K562 (cell line): Measurements from ENCODE around the gene CSTPP1. TPM values are rescaled to one million over a fixed set of nuclear protein-coding genes. Genes with fewer than 3 reads are reported as not detected.
A peak's percentile ranks its signal among the peaks of the same experiment; 100 is the strongest.

ENCODE experiments used
- ATAC-seq: fragments of 200-7000 bp; cut with Tn5 transposase; 3 replicates; pipeline ENCODE4 v1.9.1; 2020; ENCODE audit warnings: moderate library complexity
- BruUV-seq: library from RNA; stranded (reverse); fragments of 400-500 nt; replicated peaks from 2 replicates; lab custom pipeline; 2021; lab: Mats Ljungman, UMichigan
- CTCF ChIA-PET: fragments of 300-600 bp; formaldehyde crosslinking; extraction: SDS; loops from one replicate; lab custom pipeline; 2021; ENCODE audit warnings: low intra/inter-chr PET ratio; lab: Yijun Ruan, JAX
- POLR2A ChIA-PET: fragments of 300-600, 350-650 bp; sonication (Branson Sonifier 250); formaldehyde crosslinking; extraction: SDS; loops from one replicate; lab custom pipeline; 2021; ENCODE audit warnings: antibody characterized with exemption, inconsistent platforms; lab: Yijun Ruan, JAX
- DNase-seq, 4 experiments: peaks; one replicate each; pipeline versions ENCODE4 v3.0.0 to v3.0.0-alpha.2; 2011 to 2018; ENCODE audit warnings: low spot score in 3 of 4, mixed read lengths in 3 of 4; ENCODE audit errors: extremely low read depth in 1 of 4
- FAIRE-seq: peaks from 2 replicates; lab custom pipeline; 2011; peaks lifted over from hg19 to GRCh38; lab: Jason Lieb, UNC
- H2AFZ ChIP-seq: 2 replicates; pipeline ENCODE4 v1.6.0; 2011; ENCODE audit warnings: low read depth, low read length, control low read depth, inconsistent platforms
- H3K27ac ChIP-seq: fragments of 200-600 bp; 3 replicates; pipeline ENCODE4 v1.8.0; 2011; ENCODE audit warnings: low read depth, mild to moderate bottlenecking, control low read depth, inconsistent platforms, low read length, moderate library complexity, mixed read lengths; ENCODE audit errors: extremely low read depth
- H3K27me3 ChIP-seq, 2 experiments: fragments of 300-600 bp in 1 of 2; 2 replicates in 1 of 2; 3 replicates in 1 of 2; pipeline versions ENCODE4 v1.6.0 to v1.8.0; 2011; ENCODE audit warnings: inconsistent platforms in 2 of 2, low read length in 2 of 2, mild to moderate bottlenecking in 1 of 2, mixed read lengths in 1 of 2, moderate library complexity in 1 of 2; ENCODE audit not compliant: control insufficient read depth in 2 of 2, insufficient read depth in 2 of 2
- H3K36me3 ChIP-seq: fragments of 300-600 bp; 3 replicates; pipeline ENCODE4 v1.8.0; 2011; ENCODE audit warnings: mild to moderate bottlenecking, low read length, inconsistent platforms; ENCODE audit not compliant: control insufficient read depth, insufficient read depth
- H3K4me1 ChIP-seq, 2 experiments: fragments of 200-600 bp in 1 of 2; replicated peaks in 1 of 2; 2 replicates in 1 of 2; 3 replicates in 1 of 2; pipeline versions ENCODE4 v1.5.1 to v1.8.0; 2011; ENCODE audit warnings: inconsistent platforms in 2 of 2, low read length in 2 of 2, mild to moderate bottlenecking in 1 of 2, mixed read lengths in 1 of 2, moderate library complexity in 1 of 2; ENCODE audit not compliant: control insufficient read depth in 2 of 2, insufficient read depth in 2 of 2
- H3K4me2 ChIP-seq: 2 replicates; pipeline ENCODE4 v1.6.1; 2011; ENCODE audit warnings: low read length, control low read depth, inconsistent platforms, mixed read lengths; ENCODE audit not compliant: insufficient read depth
- H3K4me3 ChIP-seq: fragments of 200-600 bp; sonication (generic), shearing (Covaris generic); 2 replicates; pipeline ENCODE4 v1.5.1; 2016; ENCODE audit warnings: control low read depth, inconsistent platforms
- H3K79me2 ChIP-seq: fragments of 200-600 bp; 3 replicates; pipeline ENCODE4 v1.8.0; 2011; ENCODE audit warnings: low read length, inconsistent platforms; ENCODE audit not compliant: control insufficient read depth, insufficient read depth
- H3K9ac ChIP-seq, 2 experiments: 2 replicates each; pipeline versions ENCODE4 v1.6.0 to v1.6.1; 2011; ENCODE audit warnings: low read depth in 2 of 2, low read length in 2 of 2, control low read depth in 1 of 2, inconsistent platforms in 1 of 2, mild to moderate bottlenecking in 1 of 2, mixed read lengths in 1 of 2; ENCODE audit not compliant: insufficient read depth in 1 of 2
- H3K9me1 ChIP-seq: one replicate; pipeline ENCODE4 v1.6.0; 2011; ENCODE audit warnings: inconsistent platforms, mild to moderate bottlenecking, low read length, moderate library complexity; ENCODE audit not compliant: control insufficient read depth, insufficient read depth
- H3K9me3 ChIP-seq: replicated peaks from 2 replicates; pipeline ENCODE4 v1.5.1; 2011; ENCODE audit warnings: low read depth, low read length, inconsistent platforms; ENCODE audit not compliant: control insufficient read depth, insufficient read depth
- H4K20me1 ChIP-seq: replicated peaks from 2 replicates; pipeline ENCODE4 v1.6.1; 2011; ENCODE audit warnings: low read length, inconsistent platforms, mixed read lengths; ENCODE audit not compliant: control insufficient read depth, insufficient read depth
- BHLHE40 ChIP-seq: IDR thresholded peaks from 2 replicates; pipeline ENCODE4 v1.6.1; 2011; ENCODE audit warnings: low read length, improper control_type of control experiment
- GATAD2B ChIP-seq: fragments of 450-650 bp; IDR thresholded peaks from 2 replicates; pipeline ENCODE4 v1.6.1; 2017; ENCODE audit warnings: mild to moderate bottlenecking, borderline replicate concordance
- MITF ChIP-seq: IDR thresholded peaks from 2 replicates; pipeline ENCODE4 v1.6.1; 2014; ENCODE audit warnings: antibody characterized with exemption
- SMAD4 ChIP-seq: fragments of 250-450 bp; sonication (Bioruptor Pico); conservative IDR thresholded peaks from 2 replicates; pipeline ENCODE4 v1.8.0; 2021; ENCODE audit warnings: inconsistent platforms, mild to moderate bottlenecking, moderate library complexity
- STAT6 ChIP-seq: sonication (generic); formaldehyde crosslinking; IDR thresholded peaks from 2 replicates; pipeline ENCODE4 v1.8.1; 2023; ENCODE audit warnings: mild to moderate bottlenecking, missing genetic modification reagents
- TEAD4 ChIP-seq, 2 experiments: sonication (generic) in 1 of 2; formaldehyde crosslinking in 1 of 2; IDR thresholded peaks; 2 replicates each; pipeline versions ENCODE4 v1.6.1 to v1.8.0; 2012 to 2022; ENCODE audit warnings: borderline replicate concordance in 1 of 2, inconsistent platforms in 1 of 2, low read length in 1 of 2, mild to moderate bottlenecking in 1 of 2, missing genetic modification reagents in 1 of 2
- THRB ChIP-seq: fragments of 450-650 bp; formaldehyde crosslinking; conservative IDR thresholded peaks from 2 replicates; pipeline ENCODE4 v1.4.0; 2022; ENCODE audit warnings: mild to moderate bottlenecking, missing genetic modification characterization
- ZNF124 ChIP-seq: sonication (generic); formaldehyde crosslinking; IDR thresholded peaks from 2 replicates; pipeline ENCODE4 v1.8.1; 2022; ENCODE audit warnings: missing genetic modification reagents
- ZNF274 ChIP-seq: IDR thresholded peaks from 2 replicates; pipeline ENCODE4 v1.6.1; 2011; ENCODE audit warnings: low read depth, mild to moderate bottlenecking, low read length, moderate library complexity, borderline replicate concordance
- ZNF644 ChIP-seq: fragments of 200-800 bp; sonication (Bioruptor generic); IDR thresholded peaks from 2 replicates; pipeline ENCODE4 v1.6.1; 2016; ENCODE audit warnings: low read depth, missing genetic modification characterization, missing compliant biosample characterization
- WGBS: fragments of 100-300 bp; shearing (Covaris generic); methylation state at CpG from one replicate; pipeline ENCODE4 v1.1.6; 2016; ENCODE audit warnings: low coverage, mixed read lengths; ENCODE audit not compliant: insufficient coverage; ENCODE audit errors: missing lambda C conversion rate; 5-methylcytosine and 5-hydroxymethylcytosine counted together
- in situ Hi-C: fragments of 300-500 bp; cut with MboI; formaldehyde crosslinking; loops from 4 replicates; pipeline ENCODE4 v1.15.0; 2018; ENCODE audit warnings: inconsistent platforms, mixed read lengths
- intact Hi-C: fragments of 100-400 bp; cut with micrococcal nuclease; formaldehyde crosslinking; loops from 2 replicates; pipeline ENCODE4 v1.14.2; 2022
- polyA plus RNA-seq, 8 experiments: library from polyadenylated mRNA; depleted of rRNA in 4 of 8; stranded (reverse) in 5 of 8; unstranded in 3 of 8; fragments of >200 nt; fragmentation: Nextera tagmentation in 2 of 8; fragmentation: Illumina TruSeq in 1 of 8; extraction: Ambion mirVana in 2 of 8; extraction: Trizol in 1 of 8; gene quantifications; 2 replicates each; pipeline versions ENCODE4 v1.2.1 to v1.2.3, GENCODE V29; 2011 to 2014; ENCODE audit warnings: inconsistent platforms in 1 of 8, missing spikeins in 1 of 8
- total RNA-seq, 7 experiments: library from RNA; depleted of rRNA in 6 of 7; stranded (reverse); fragments of >200 nt in 6 of 7; fragmentation: Illumina TruSeq in 2 of 7; extraction: Trizol in 2 of 7; gene quantifications; 2 replicates each; pipeline versions ENCODE4 v1.2.1 to v1.2.3, GENCODE V29; 2011 to 2021; ENCODE audit warnings: low replicate concordance in 1 of 7
- TF ChIP-seq, protein P1 (sequence below): fragments of 450-650 bp; formaldehyde crosslinking; IDR thresholded peaks from 2 replicates; pipeline ENCODE4 v1.4.0; 2020; ENCODE audit warnings: mild to moderate bottlenecking, mixed read lengths

The CSTPP1 gene
- total and polyA plus RNA-seq, 9 of the 15 experiments (the other 6 are each of a cell fraction or from before 2014, with no cell fraction given) = 6.5 to 17.8 (median 9.2) TPM

DNA sequence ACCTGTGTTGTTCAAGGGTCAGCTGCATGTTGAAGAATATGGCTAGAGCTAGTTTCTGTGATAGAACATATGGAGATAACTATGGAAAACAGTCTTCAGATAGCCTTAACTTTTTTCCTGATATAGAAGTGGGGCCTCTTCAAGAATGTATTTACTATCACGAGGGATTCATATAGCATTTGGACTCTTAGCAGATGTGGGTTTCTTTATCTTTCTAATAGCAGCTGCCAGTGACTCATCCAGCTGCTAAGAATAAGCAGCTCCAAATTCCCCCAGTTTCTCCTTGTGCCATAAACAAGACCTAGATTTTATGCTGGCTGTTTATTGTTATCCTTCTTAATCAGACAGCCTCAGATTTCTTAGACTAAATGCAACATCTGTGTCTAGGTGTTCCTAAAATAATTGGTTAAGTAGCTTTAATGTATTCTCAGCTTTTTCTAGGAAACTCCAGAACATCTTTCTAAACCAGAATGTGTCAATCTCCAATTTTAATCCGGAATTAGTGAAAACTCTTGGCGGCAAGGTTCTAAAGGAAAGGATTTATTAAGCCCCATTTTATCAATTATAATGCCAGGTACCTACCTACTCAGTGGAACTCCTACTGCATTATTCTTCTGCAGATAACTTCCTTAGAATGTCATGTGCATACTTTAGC lies 119.8 kb downstream of the CSTPP1 start:
- H3K79me2 ChIP-seq = no peaks in the 10 kb centered on the region
- DNase-seq (peak; percentile 74 to 84 (median 77)), FAIRE-seq (peak; percentile 78), ATAC-seq (peak; percentile 86)
- H3K36me3 ChIP-seq = no peaks in the 10 kb centered on the region
- no peak overlapping the region for H2AFZ ChIP-seq
- intact Hi-C loops = loop anchor here (1.0 kb wide), 1 partner anchor 53 kb away; no protein-coding TSS in a partner anchor
- no peak overlapping the region for H3K4me3 ChIP-seq
- peaks cover 10 to 28% of the 10 kb centered on the region in 2 experiments for H3K4me1 ChIP-seq
- 4% methylated on average over 3 of the region's 3 CpGs for WGBS
- H4K20me1 ChIP-seq = no peaks in the 10 kb centered on the region
- H3K9me1 ChIP-seq = peaks cover 4% of the 10 kb centered on the region
- in situ Hi-C loops = no loop called here
- peak overlapping the region; percentile 34; the same call in 1 of the 2 replicates for H3K4me2 ChIP-seq
- H3K9ac ChIP-seq = no peak overlapping the region
- H3K9me3 ChIP-seq = no peaks in the 10 kb centered on the region
- CTCF ChIA-PET = interaction anchor here (1.1 kb wide), 1 partner anchor 105 kb away, joined by 3 read pairs; no protein-coding TSS in a partner anchor
- H3K27ac ChIP-seq = peak overlapping the region; percentile 42; the same call in 2 of the 3 replicates
- no peaks in the 10 kb centered on the region for H3K27me3 ChIP-seq
- no TSS peak for BruUV-seq
- POLR2A ChIA-PET = interaction anchor here (0.6 to 1.5 kb wide), 8 partner anchors 9 to 52 kb away, joined by 3 to 5 read pairs (median 3); no protein-coding TSS in a partner anchor
- TF ChIP-seq, protein P1, sequence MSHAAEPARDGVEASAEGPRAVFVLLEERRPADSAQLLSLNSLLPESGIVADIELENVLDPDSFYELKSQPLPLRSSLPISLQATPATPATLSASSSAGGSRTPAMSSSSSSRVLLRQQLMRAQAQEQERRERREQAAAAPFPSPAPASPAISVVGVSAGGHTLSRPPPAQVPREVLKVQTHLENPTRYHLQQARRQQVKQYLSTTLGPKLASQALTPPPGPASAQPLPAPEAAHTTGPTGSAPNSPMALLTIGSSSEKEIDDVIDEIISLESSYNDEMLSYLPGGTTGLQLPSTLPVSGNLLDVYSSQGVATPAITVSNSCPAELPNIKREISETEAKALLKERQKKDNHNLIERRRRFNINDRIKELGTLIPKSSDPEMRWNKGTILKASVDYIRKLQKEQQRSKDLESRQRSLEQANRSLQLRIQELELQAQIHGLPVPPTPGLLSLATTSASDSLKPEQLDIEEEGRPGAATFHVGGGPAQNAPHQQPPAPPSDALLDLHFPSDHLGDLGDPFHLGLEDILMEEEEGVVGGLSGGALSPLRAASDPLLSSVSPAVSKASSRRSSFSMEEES (CRISPR knock-in tag) = 0 out of 2 replicates have a peak, but pooled peaks have one; percentile 26
- peak; percentile 90 for TF ChIP-seq ZNF644 (tag)
- no peak for TF ChIP-seq STAT6 (CRISPR knock-in tag)
- TF ChIP-seq BHLHE40 = peak; percentile 58; the same call in 1 of the 2 replicates
- 0 out of 2 replicates have a peak, but pooled peaks have one; percentile 9 for TF ChIP-seq THRB (CRISPR knock-in tag)
- peak; percentile 55; the same call in 1 of the 2 replicates for TF ChIP-seq ZNF274
- TF ChIP-seq SMAD4 (CRISPR knock-in tag) = peak; percentile 90
- peak; percentile 84 for TF ChIP-seq MITF
- peak; percentile 99 for TF ChIP-seq TEAD4 (IDR thresholded peaks at IDR 0.05; ENCODE audit: low read length)
- no peak for TF ChIP-seq TEAD4 (CRISPR knock-in tag; IDR thresholded peaks at IDR 0.05; ENCODE audit: borderline replicate concordance)
- TF ChIP-seq GATAD2B = peak; percentile 75
- TF ChIP-seq ZNF124 (CRISPR knock-in tag) = no peak
